B cell (primary cell): ENCODE measurements around the gene LENG9. TPM values are rescaled to one million over a fixed set of nuclear protein-coding genes. Genes with fewer than 3 reads are reported as not detected.

Experiments
- ATAC-seq: fragments of 200-7000 bp; cut with Tn5 transposase; one replicate; pipeline ENCODE4 v1.10.0; 2021; ENCODE audit warnings: low read depth, mild to moderate bottlenecking, moderate number of reproducible peaks, moderate library complexity
- CTCF ChIA-PET: fragments of 350-600 bp; sonication (Branson Sonifier 250); formaldehyde crosslinking; loops from one replicate; lab custom pipeline; 2021; ENCODE audit warnings: antibody characterized with exemption, inconsistent platforms; lab: Charles Lee
- POLR2A ChIA-PET: fragments of 350-600 bp; sonication (Branson Sonifier 250); formaldehyde crosslinking; loops from one replicate; lab custom pipeline; 2021; ENCODE audit warnings: antibody characterized with exemption; lab: Charles Lee
- DNase-seq: peaks from one replicate; pipeline ENCODE4 v3.0.0; 2013
- H2AFZ ChIP-seq: 2 replicates; pipeline ENCODE4 v1.6.1; 2012; ENCODE audit warnings: mild to moderate bottlenecking, low read depth, low read length; ENCODE audit not compliant: insufficient read depth, poor library complexity, severe bottlenecking
- H3K27ac ChIP-seq, 2 donors: 1 replicate in 1 of 2; 2 replicates in 1 of 2; pipeline ENCODE4 v1.5.1; 2012 to 2013; ENCODE audit warnings: low read length in 2 of 2, mild to moderate bottlenecking in 2 of 2, moderate library complexity in 1 of 2
- H3K27me3 ChIP-seq, 4 experiments: fragments of 200-600 bp in 1 of 4; sonication (generic) in 1 of 4; replicated peaks in 1 of 4; 1 replicate in 2 of 4; 2 replicates in 2 of 4; pipeline versions ENCODE4 v1.6.1 to v1.7.0; 2013 to 2016; ENCODE audit warnings: low read length in 3 of 4, mild to moderate bottlenecking in 2 of 4, mixed read lengths in 1 of 4, moderate library complexity in 1 of 4; ENCODE audit not compliant: insufficient read depth in 4 of 4, control insufficient read depth in 3 of 4; ENCODE audit errors: control extremely low read depth in 1 of 4
- H3K36me3 ChIP-seq, 2 experiments: replicated peaks in 1 of 2; 1 replicate in 1 of 2; 2 replicates in 1 of 2; pipeline versions ENCODE4 v1.6.1 to v1.7.1; 2013; ENCODE audit warnings: low read length in 1 of 2; ENCODE audit not compliant: insufficient read depth in 2 of 2, control insufficient read depth in 1 of 2; ENCODE audit errors: control extremely low read depth in 1 of 2, extremely low read depth in 1 of 2
- H3K4me1 ChIP-seq, 2 donors: fragments of 200-600 bp in 1 of 2; sonication (generic) in 1 of 2; 1 replicate in 1 of 2; 2 replicates in 1 of 2; pipeline versions ENCODE4 v1.5.1 to v1.6.1; 2013 to 2017; ENCODE audit warnings: low read length in 2 of 2; ENCODE audit not compliant: control insufficient read depth in 2 of 2, insufficient read depth in 2 of 2
- H3K4me2 ChIP-seq: replicated peaks from 2 replicates; pipeline ENCODE3; 2012; ENCODE audit warnings: mild to moderate bottlenecking, low read depth, low read length; ENCODE audit not compliant: poor library complexity, severe bottlenecking
- H3K4me3 ChIP-seq, 5 experiments: fragments of 200-600 bp in 1 of 5; sonication (generic) in 1 of 5; 1 replicate in 3 of 5; 2 replicates in 2 of 5; pipeline versions ENCODE4 v1.5.1 to v1.7.0; 2011 to 2016; ENCODE audit warnings: low read length in 4 of 5, mild to moderate bottlenecking in 4 of 5, low read depth in 2 of 5, control low read depth in 1 of 5, moderate library complexity in 1 of 5; ENCODE audit not compliant: insufficient read depth in 1 of 5; ENCODE audit errors: control extremely low read depth in 1 of 5, extremely low read depth in 1 of 5
- H3K79me2 ChIP-seq: fragments of 200-600 bp; sonication (generic); one replicate; pipeline ENCODE4 v1.6.0; 2016; ENCODE audit warnings: low read length; ENCODE audit not compliant: control insufficient read depth, insufficient read depth
- H3K9ac ChIP-seq: fragments of 200-600 bp; sonication (generic); 2 replicates; pipeline ENCODE4 v1.6.1; 2017; ENCODE audit warnings: mild to moderate bottlenecking, low read length, moderate library complexity
- H3K9me3 ChIP-seq, 3 donors: one replicate each; pipeline versions ENCODE4 v1.6.1 to v1.7.1; 2013; ENCODE audit warnings: low read length in 2 of 3; ENCODE audit not compliant: control insufficient read depth in 2 of 3, insufficient read depth in 1 of 3; ENCODE audit errors: control extremely low read depth in 1 of 3
- H4K20me1 ChIP-seq: 2 replicates; pipeline ENCODE4 v1.6.0; 2012; ENCODE audit warnings: mild to moderate bottlenecking, low read length; ENCODE audit not compliant: insufficient read depth, control insufficient read depth, poor library complexity, severe bottlenecking
- H3K27ac Mint-ChIP-seq: one replicate; pipeline ENCODE4 v1.8.0; 2021; ENCODE audit warnings: mixed read lengths
- H3K27me3 Mint-ChIP-seq: one replicate; pipeline ENCODE4 v1.8.0; 2021; ENCODE audit warnings: mixed read lengths
- H3K4me1 Mint-ChIP-seq: one replicate; pipeline ENCODE4 v1.8.0; 2021; ENCODE audit warnings: mixed read lengths
- H3K4me3 Mint-ChIP-seq: one replicate; pipeline ENCODE4 v1.8.0; 2021; ENCODE audit warnings: mixed read lengths
- H3K9me3 Mint-ChIP-seq: one replicate; pipeline ENCODE4 v1.8.0; 2022; ENCODE audit warnings: mixed read lengths; ENCODE audit not compliant: insufficient read depth
- CTCF ChIP-seq: fragments of 200-600 bp; IDR thresholded peaks from one replicate; pipeline ENCODE4 v1.8.0; 2022; ENCODE audit warnings: antibody characterized with exemption, mild to moderate bottlenecking
- EZH2 ChIP-seq: IDR thresholded peaks from 2 replicates; pipeline ENCODE4 v1.6.1; 2012; ENCODE audit warnings: borderline replicate concordance, low read depth, mild to moderate bottlenecking, moderate library complexity, low read length; ENCODE audit not compliant: insufficient read depth, poor library complexity, severe bottlenecking
- WGBS: methylation state at CpG from one replicate; pipeline ENCODE4 v1.1.5; 2013; ENCODE audit warnings: missing lambda C conversion rate; ENCODE audit not compliant: insufficient coverage; 5-methylcytosine and 5-hydroxymethylcytosine counted together
- intact Hi-C: fragments of 100-400 bp; cut with micrococcal nuclease; formaldehyde crosslinking; loops from one replicate; pipeline ENCODE4 v1.10.0; 2022
- polyA plus RNA-seq: library from polyadenylated mRNA; depleted of rRNA; stranded (reverse); fragments of >200 nt; gene quantifications from 2 replicates; pipeline ENCODE4 v1.2.3, GENCODE V29; 2012
- total RNA-seq, 2 donors: library from RNA; stranded (reverse); fragments of 120-200 nt in 1 of 2; gene quantifications; 1 replicate in 1 of 2; 2 replicates in 1 of 2; pipeline versions ENCODE4 v1.2.3 to v1.2.4, GENCODE V29; 2013 to 2022

The LENG9 gene
- total and polyA plus RNA-seq, 2 donors (not counting 1 experiment from before 2014, with no cell fraction given): 4.6 to 6.6 TPM

- 88% methylated on average over 9 of the region's 17 CpGs for WGBS
- no peak overlapping the region for H3K4me2 ChIP-seq
- Mint-ChIP-seq H3K4me3 (no peak overlapping the region), H3K4me1 (peaks cover 6% of the 10 kb centered on the region), H3K9me3 (no peaks in the 10 kb centered on the region), H3K27ac (no peak overlapping the region), H3K27me3 (peaks cover 29% of the 10 kb centered on the region)
- no peak overlapping the region for H2AFZ ChIP-seq
- peaks cover under 1% of the 10 kb centered on the region for H3K79me2 ChIP-seq
- no peaks in the 10 kb centered on the region for H3K36me3 ChIP-seq
- ChIA-PET CTCF (no interaction called here), POLR2A (no interaction called here)
- peaks cover 0 to 39% (median 10%) of the 10 kb centered on the region in 4 experiments for H3K27me3 ChIP-seq
- DNase-seq (no peak), ATAC-seq (no peak)
- H3K27ac ChIP-seq: no peak overlapping the region
- H3K4me1 ChIP-seq: peaks cover 14 to 15% of the 10 kb centered on the region in 2 donors
- H4K20me1 ChIP-seq: no peaks in the 10 kb centered on the region
- H3K9me3 ChIP-seq: peaks cover 0 to 6% (median 0%) of the 10 kb centered on the region in 3 donors
- no peak overlapping the region for H3K4me3 ChIP-seq
- no peak overlapping the region for H3K9ac ChIP-seq
- TF ChIP-seq CTCF: no peak
- TF ChIP-seq EZH2: no peak
- intact Hi-C loops: no loop called here
Observed at GRCh38 chr19:54426291-54426931, 37.2 kb downstream of the LENG9 start.

- Histone ChIP-seq H3K4me3 (no peak overlapping the region), H3K9me3 (peaks cover 0 to 6% (median 0%) of the 10 kb centered on the region in 3 donors), H2AFZ (no peak overlapping the region), H3K27me3 (peaks cover 0 to 38% (median 12%) of the 10 kb centered on the region in 4 experiments), H3K79me2 (no peaks in the 10 kb centered on the region), H3K4me2 (no peak overlapping the region), H3K4me1 (peaks cover 7 to 10% of the 10 kb centered on the region in 2 donors), H4K20me1 (no peaks in the 10 kb centered on the region), H3K9ac (no peak overlapping the region), H3K36me3 (no peaks in the 10 kb centered on the region), H3K27ac (no peak overlapping the region)
- 49% methylated on average over 5 of the region's 5 CpGs for WGBS
- Mint-ChIP-seq H3K27me3 (peaks cover 25% of the 10 kb centered on the region), H3K4me1 (no peaks in the 10 kb centered on the region), H3K4me3 (no peak overlapping the region), H3K27ac (no peak overlapping the region), H3K9me3 (no peaks in the 10 kb centered on the region)
- TF ChIP-seq EZH2: no peak
- no peak for TF ChIP-seq CTCF
- DNase-seq: no peak
- ChIA-PET POLR2A (no interaction called here), CTCF (interaction anchor here (0.7 to 0.8 kb wide), 2 partner anchors 13 to 262 kb away, joined by 3 to 4 read pairs; no protein-coding TSS in a partner anchor)
- intact Hi-C loops: no loop called here
- ATAC-seq: no peak
Observed at GRCh38 chr19:54425382-54425723, 38.2 kb downstream of the LENG9 start.
